H1 (cell line): ENCODE results near the gene TIMM23. TPM values are rescaled to one million over a fixed set of nuclear protein-coding genes. Genes with fewer than 3 reads are reported as not detected.

Experiments used
- EGR1 ChIP-seq: IDR thresholded peaks from 2 replicates; pipeline ENCODE4 v1.6.1; 2011; ENCODE audit warnings: low read depth, low read length, borderline replicate concordance
- KDM4A ChIP-seq: IDR thresholded peaks from one replicate; pipeline ENCODE4 v1.7.1; 2012; ENCODE audit warnings: low read depth, mild to moderate bottlenecking, moderate library complexity, low read length, inconsistent platforms; ENCODE audit not compliant: severe bottlenecking
- RAD21 ChIP-seq, 2 experiments: IDR thresholded peaks in 1 of 2; conservative IDR thresholded peaks in 1 of 2; 2 replicates each; pipeline ENCODE4 v1.6.1; 2011; ENCODE audit warnings: low read depth in 2 of 2, low read length in 2 of 2, improper control_type of control experiment in 1 of 2, inconsistent platforms in 1 of 2, mild to moderate bottlenecking in 1 of 2, moderate library complexity in 1 of 2
- polyA plus RNA-seq, 7 experiments: library from polyadenylated mRNA; depleted of rRNA in 3 of 7; stranded (reverse) in 5 of 7; unstranded in 2 of 7; fragments of >200 nt in 5 of 7; fragments of 200-250 nt in 2 of 7; gene quantifications; 1 replicate in 5 of 7; 2 replicates in 1 of 7; 4 replicates in 1 of 7; pipeline versions ENCODE4 v1.2.1 to v1.2.3, GENCODE V29; 2011 to 2013; ENCODE audit warnings: missing spikeins in 2 of 7, mixed read lengths in 2 of 7
- total RNA-seq: library from RNA; stranded (reverse); fragmentation: NEBNext Ultra II Directional; extraction: Animal tissue kit (Norgen Biotek cat#: 25700); gene quantifications from 2 replicates; pipeline ENCODE4 v1.2.1, GENCODE V29; 2021

Gene TIMM23
- total and polyA plus RNA-seq, 2 of the 8 experiments (the other 6 are each of a cell fraction or from before 2014, with no cell fraction given), result 101 to 130 TPM

GRCh38 chr10:46042527-46042926, 70.2 kb downstream of the TIMM23 start (continued):
- no peak for TF ChIP-seq RAD21 (IDR thresholded peaks at IDR 0.05 in 1 of 2, conservative IDR thresholded peaks at IDR 0.05 in 1 of 2; ENCODE audit: low read depth in 2 of 2, low read length in 2 of 2)
- no peak for TF ChIP-seq EGR1
- no peak for TF ChIP-seq KDM4A
